GM18951 (cell line): ENCODE data around the gene KCNT2.
"Not testable (repeated sequence)": the region's sequence is repeated elsewhere in the genome, so short reads cannot be mapped to it uniquely, and the experiment has no call there.

Source experiments
- POLR2A ChIP-seq: IDR thresholded peaks from 4 replicates; pipeline ENCODE4 v1.6.1; 2011; ENCODE audit warnings: mild to moderate bottlenecking; ENCODE audit not compliant: insufficient read length, insufficient read depth; ENCODE audit errors: extremely low read depth
- in situ Hi-C: fragments of 300-500 bp; cut with MboI; formaldehyde crosslinking; loops from one replicate; pipeline ENCODE4 v1.12.0; 2022; ENCODE audit warnings: low sequenced_read_pairs, mixed read lengths, inconsistent platforms; ENCODE audit not compliant: unreplicated experiment

KCNT2 gene

DNA sequence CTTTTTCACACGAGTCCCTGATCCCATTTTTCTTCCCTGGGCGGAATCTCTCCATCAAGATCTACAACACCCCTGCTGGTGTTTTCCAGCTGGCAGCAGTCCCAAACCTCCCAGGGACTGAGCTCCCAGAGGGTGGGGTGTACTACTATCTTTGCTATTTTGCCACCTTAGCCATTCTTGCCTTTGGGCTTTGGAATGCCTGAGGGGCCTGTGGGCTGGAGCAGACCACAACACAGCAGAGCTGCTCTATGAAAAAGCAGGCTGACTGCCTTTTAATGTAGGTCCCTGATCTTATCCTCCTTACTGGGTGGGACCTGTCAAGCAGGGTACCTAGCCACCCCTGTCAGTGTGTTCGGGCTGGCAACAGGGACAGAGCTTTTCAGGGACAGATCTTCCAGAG lies 91.9 kb downstream of the KCNT2 start:
- TF ChIP-seq POLR2A = no peak
- in situ Hi-C loops = no loop called here

DNA sequence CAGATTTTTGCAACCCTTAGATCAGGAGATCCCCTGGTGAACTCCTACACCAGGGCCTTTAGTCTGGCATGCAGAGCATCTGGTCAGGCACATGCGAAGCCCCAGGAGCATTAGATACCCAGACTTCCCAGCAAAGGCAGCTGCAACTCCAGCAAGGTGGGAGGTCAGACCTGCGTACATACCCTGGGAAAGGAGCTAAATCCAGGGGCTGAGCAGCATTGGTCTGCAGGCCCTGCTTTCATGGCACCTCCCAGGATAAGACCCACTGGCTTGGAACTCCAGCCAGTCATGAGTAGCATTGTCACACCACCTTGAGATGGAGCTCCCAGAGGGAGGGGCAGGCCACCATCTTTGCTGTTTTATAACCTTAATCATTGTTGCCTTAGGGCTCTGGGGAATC lies 92.3 kb downstream of the KCNT2 start:
- TF ChIP-seq POLR2A = no peak
- in situ Hi-C loops = no loop called here

DNA sequence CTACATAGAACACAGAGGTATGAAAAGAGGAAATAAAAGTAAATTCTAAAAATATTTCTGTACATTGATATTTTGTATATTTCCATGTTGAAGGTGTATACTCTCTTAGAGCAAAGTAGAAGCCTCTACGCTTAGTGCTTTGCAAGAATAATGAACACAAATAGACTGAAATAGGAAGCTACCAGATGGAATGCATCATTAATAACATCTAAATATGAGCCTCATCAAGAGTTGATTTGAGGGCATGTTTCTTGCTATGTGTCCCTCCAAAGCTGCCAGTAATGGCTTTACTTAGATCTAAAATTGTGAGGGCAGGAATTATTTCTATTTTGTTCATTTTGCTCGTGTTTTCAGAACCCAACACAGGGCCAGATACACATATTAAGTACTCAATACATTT lies 94.4 kb downstream of the KCNT2 start:
- no peak for TF ChIP-seq POLR2A

DNA sequence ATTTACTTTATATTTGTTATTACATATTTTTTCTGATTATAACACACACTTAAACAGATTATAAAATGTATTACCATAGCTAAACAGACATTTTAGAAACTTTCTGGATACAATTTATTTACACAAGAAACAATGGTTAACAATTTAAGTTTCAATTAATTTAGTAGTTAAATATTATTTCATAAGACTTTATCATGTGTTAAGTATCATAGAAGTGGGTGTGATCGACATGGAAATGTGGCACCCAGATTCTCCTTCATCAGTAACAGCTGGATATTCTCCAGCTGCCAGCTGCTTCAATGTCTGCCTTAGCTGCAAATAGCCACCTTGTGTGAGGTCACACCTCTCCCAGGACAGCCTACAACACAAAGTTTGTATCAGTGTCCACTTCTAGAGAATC lies 97.8 kb downstream of the KCNT2 start:
- TF ChIP-seq POLR2A = no peak
- in situ Hi-C loops = no loop called here

More for the DNA sequence above, 94.4 kb downstream of the KCNT2 start:
- in situ Hi-C loops = no loop called here

- in situ Hi-C loops = not testable (repeated sequence)
Observed at GRCh38 chr1:196504224-196504623, 104.0 kb downstream of the KCNT2 start.

GRCh38 chr1:196502437-196502836 lies 105.8 kb downstream of the KCNT2 start:
- TF ChIP-seq POLR2A = no peak
- in situ Hi-C loops = no loop called here

DNA sequence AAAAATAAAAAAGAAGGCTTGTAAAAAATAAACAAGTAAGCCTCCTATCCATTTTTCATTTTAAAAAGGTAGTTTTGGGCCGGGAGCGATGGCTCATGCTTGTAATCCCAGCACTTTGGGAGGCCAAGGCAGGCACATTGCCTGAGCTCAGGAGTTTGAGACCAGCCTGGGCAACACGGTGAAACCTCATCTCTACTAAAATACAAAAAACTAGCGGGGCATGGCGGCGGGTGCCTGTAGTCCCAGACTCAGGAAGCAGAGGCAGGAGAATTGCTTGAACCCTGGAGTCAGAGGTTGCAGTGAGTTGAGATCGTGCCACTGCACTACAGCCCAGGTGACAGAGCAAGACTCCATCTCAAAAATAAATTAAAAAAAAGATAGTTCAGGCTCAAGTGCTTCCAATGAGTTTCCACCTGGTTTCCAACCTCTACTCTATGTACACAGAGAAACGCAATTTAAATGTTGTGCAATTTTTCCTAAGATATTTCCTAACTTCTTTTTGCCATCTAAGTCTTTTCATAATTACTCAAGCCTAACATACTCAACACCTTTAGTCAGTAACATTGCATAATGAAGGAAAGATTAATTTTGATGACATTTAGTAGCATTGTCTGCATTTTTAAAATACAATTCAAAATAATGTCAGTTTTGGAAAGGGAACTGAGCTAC lies 106.3 kb downstream of the KCNT2 start:
- TF ChIP-seq POLR2A = no peak
- in situ Hi-C loops = no loop called here

GRCh38 chr1:196497817-196498216 lies 110.4 kb downstream of the KCNT2 start:
- in situ Hi-C loops = no loop called here
- no peak for TF ChIP-seq POLR2A

GRCh38 chr1:196494766-196495165 lies 113.5 kb downstream of the KCNT2 start:
- TF ChIP-seq POLR2A = no peak
- in situ Hi-C loops = no loop called here

DNA sequence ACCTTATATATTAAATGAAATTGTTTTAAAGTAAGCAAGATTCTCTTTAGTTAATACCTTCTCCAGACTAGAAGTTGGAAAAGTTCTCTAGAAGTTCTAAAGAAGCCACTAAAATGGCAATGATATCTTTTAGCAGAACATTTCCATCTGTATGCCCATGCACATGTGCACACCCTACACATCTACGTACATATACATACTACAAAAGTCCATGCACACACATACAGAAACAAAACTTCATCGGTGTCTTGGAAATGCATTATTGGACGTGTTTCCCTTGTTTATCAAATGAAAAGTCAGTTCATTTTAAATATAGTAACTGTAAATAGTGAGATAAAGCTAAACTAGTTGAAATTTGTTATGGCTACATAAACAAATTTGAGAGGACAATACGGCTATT lies 114.4 kb downstream of the KCNT2 start:
- in situ Hi-C loops = no loop called here
- no peak for TF ChIP-seq POLR2A

- in situ Hi-C loops = no loop called here
- TF ChIP-seq POLR2A = no peak
Observed at GRCh38 chr1:196488579-196488978, 119.7 kb downstream of the KCNT2 start.

- no peak for TF ChIP-seq POLR2A
- in situ Hi-C loops = no loop called here
Observed at GRCh38 chr1:196486346-196486745, 121.9 kb downstream of the KCNT2 start.

GRCh38 chr1:196481616-196482015 lies 126.6 kb downstream of the KCNT2 start:
- no peak for TF ChIP-seq POLR2A
- in situ Hi-C loops = no loop called here

- TF ChIP-seq POLR2A = no peak
- in situ Hi-C loops = no loop called here
Observed at GRCh38 chr1:196477262-196477661, 131.0 kb downstream of the KCNT2 start.
